Stomach (tissue), 4 donors: ENCODE data around the gene ITPR1.

Experiments used
- POLR2A ChIP-seq, 4 donors: fragments of 450-650 bp; IDR thresholded peaks; one replicate each; pipeline ENCODE4 v1.6.1; 2016; ENCODE audit warnings: antibody characterized with exemption in 4 of 4, control low read depth in 2 of 4, mild to moderate bottlenecking in 1 of 4, moderate library complexity in 1 of 4
- POLR2AphosphoS5 ChIP-seq, 3 donors: sonication (generic); formaldehyde crosslinking; IDR thresholded peaks; one replicate each; pipeline ENCODE4 v1.6.1; 2016; ENCODE audit warnings: antibody characterized with exemption in 3 of 3
- TF ChIP-seq, protein P1 (sequence below), 7 experiments: fragments of 450-650 bp in 4 of 7; fragments of 200-600 bp in 3 of 7; sonication (generic) in 3 of 7; IDR thresholded peaks; one replicate each; pipeline ENCODE4 v1.5.1; 2016 to 2019; ENCODE audit warnings: antibody characterized with exemption in 7 of 7, control low read depth in 2 of 7, mild to moderate bottlenecking in 1 of 7

DNA sequence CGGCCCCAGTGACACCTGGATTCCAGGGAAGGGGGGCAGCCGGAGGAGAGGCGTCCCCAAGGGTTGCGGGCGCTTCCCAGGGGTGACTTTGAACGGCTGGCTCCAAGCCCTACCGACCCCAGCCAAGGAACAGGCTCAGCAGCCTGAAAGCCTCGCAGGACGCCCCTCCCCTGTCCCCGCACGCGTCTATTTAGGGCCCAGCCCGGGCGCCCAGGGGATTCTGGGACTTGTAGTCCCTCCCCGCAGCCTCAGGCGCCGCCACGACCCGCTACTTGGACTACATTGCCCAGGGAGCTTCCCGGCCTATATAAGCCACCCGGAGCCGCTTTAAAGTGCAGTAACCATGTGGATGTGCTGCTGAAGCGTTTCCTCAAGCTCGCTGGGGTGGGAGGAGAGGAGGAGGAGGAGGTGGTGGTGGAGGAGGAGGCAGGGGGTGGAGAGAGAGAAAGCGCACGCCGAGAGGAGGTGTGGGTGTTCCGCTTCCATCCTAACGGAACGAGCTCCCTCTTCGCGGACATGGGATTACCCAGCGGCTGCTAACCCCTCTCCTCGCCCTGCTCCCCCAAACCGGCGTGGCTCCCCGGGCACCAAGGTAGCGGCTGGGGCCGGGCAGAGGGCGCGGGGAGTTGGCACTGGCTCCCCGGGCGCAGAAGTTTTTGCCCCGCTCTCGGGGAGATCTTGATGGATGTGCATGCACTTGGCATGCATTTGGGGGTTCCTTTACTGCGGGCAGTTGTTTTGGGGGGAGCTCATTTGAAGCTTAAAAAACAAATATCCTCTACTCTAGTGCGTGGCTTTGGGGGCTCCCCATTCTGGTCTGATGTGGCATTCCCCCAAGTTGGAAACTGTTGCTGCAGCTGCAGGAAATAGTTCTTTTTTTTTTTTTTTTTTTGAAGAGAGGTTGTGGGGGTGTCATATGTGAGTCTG lies at the start of gene ITPR1:
- TF ChIP-seq, protein P1, sequence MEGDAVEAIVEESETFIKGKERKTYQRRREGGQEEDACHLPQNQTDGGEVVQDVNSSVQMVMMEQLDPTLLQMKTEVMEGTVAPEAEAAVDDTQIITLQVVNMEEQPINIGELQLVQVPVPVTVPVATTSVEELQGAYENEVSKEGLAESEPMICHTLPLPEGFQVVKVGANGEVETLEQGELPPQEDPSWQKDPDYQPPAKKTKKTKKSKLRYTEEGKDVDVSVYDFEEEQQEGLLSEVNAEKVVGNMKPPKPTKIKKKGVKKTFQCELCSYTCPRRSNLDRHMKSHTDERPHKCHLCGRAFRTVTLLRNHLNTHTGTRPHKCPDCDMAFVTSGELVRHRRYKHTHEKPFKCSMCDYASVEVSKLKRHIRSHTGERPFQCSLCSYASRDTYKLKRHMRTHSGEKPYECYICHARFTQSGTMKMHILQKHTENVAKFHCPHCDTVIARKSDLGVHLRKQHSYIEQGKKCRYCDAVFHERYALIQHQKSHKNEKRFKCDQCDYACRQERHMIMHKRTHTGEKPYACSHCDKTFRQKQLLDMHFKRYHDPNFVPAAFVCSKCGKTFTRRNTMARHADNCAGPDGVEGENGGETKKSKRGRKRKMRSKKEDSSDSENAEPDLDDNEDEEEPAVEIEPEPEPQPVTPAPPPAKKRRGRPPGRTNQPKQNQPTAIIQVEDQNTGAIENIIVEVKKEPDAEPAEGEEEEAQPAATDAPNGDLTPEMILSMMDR (IDR thresholded peaks at IDR 0.05) = peak in 2 of 7 experiments; percentile 13 to 36
- TF ChIP-seq POLR2A (IDR thresholded peaks at IDR 0.05) (peak in 3 of 4 donors; percentile 88 to 99 (median 99)), POLR2AphosphoS5 (IDR thresholded peaks at IDR 0.05) (peak; percentile 100)
